GM04503 (cell line): ENCODE results near the gene PPP1R26.
A peak's percentile ranks its signal among the peaks of the same experiment; 100 is the strongest.

Experiments used
- DNase-seq: peaks from one replicate; pipeline ENCODE4 v3.0.0-alpha.2; 2012; ENCODE audit warnings: low read depth

Gene PPP1R26

DNA sequence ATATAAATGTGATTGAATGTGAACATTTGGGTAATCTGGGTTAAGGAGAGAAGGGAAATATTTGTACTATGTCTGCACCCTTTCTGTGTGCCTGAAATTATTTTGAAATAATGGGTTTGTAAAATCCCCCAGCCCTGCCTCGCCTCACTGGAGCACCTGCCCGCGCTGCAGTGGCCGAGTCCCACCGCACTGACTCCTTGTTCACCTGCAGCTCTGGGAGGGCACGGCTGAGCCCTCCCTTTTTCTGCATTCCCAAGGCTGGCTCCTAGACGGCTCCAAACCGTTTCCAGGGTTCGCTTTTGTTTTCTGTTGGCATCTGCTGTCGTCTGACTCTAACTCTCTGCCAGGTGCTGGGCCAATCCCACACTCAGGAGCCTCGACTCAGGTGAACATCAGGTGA lies 17.6 kb upstream of the PPP1R26 start:
- no peak for DNase-seq

DNA sequence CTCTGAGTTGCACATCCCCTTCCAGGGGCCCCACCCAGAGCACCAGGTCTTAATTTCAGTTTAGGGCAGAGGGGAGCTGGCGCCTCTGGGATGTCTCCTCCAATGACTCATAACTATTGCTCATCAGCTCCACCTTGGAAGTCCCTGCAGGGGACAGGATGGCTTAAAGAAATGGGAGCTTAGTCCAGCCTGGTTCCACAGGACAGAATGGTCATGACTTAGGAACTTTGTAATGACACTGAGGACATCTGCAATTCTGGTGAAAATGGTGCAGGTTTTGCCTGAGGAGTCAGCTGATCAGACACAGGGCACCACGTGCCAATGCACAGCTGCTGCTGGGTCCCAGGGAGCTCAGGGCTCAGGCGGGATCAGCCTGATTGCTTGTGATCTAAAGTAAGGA lies 16.4 kb upstream of the PPP1R26 start:
- no peak for DNase-seq

DNA sequence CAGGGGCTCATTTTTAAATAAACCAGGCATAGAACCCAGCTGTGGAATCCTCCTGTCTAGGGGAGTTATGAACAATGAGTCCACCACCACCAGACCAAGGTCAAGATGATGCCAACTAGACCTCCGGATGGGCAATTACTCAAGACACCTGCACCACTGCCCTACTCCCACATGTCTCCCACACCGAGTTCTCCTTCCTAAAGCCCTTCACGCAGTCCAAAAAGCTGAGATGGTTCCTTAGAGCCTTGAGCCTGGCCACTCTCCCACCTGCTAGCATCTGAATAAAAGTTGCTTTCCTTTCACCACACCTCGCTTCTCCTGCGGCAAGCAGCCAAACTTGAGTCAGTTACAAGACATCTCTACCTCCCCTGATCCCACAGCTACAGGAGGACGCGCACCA lies 15.4 kb upstream of the PPP1R26 start:
- no peak for DNase-seq

DNA sequence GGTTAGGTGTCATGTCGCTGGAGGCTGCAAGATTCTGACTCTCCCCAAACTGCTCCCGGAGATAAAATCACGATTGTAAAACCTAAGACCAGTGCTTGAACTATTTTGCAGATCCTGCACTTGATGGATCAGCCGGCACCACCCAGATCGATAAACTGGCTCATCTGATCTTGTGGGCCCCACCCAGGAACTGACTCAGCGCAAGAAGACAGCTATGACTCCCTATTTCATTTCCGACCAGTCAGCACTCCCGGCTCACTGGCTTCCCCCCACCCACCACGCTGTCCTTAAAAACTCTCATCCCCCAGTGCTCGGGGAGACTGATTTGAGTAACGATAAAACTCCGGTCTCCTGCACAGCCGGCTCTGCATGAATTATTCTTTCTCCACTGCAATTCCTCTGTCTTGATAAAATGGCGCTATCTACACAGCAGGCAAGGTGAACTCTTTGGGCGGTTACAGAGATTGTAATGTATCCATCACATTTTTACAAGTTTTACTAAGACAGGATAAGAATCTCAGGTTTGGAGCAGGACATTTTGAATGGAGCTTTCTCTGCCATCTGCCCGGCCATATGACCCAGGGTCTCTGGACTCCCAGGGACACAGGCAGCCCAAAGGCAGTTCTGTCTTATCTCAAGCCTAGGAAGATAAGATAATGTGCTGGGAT lies 10.6 kb upstream of the PPP1R26 start:
- no peak for DNase-seq

DNA sequence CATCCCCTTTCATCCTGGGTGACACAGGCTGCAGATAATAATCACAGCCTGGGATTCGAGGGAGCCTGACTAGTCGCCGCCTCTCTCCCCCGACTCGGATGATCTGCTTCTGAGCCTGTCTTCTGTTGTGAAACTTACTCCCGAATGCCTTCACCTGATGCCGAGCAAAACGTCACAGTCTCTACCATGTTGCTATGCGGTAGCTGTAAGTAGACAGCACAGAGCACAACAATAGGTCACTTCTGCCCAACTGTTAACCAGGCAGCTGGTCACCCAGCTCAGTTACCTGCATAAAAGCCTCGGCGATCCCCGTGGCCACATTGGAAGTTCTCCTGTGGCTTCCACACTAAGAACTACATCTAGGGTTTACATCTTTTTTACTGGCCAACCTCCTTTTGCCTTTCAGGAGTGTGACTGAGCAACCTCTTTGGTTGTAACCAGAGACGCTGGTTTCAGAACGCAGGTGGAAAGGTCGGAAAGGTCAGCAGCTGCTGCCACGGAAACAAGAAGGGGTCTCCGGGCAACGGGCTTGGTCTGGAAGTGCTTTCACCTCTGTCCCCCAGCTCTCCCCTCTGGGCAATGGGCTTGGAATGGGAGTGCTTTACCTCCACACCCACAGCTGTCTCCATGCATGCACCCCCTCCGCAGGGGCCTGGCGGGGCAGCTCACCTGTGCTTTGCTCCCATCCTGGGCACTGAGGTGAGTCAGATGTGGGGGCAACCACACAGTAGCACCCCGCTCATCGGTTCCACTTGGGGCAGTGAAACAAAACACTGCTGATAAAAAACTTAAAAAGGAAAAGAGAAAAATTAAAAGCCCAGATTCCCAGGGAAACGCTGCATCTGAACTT lies 7.6 kb upstream of the PPP1R26 start:
- no peak for DNase-seq

DNA sequence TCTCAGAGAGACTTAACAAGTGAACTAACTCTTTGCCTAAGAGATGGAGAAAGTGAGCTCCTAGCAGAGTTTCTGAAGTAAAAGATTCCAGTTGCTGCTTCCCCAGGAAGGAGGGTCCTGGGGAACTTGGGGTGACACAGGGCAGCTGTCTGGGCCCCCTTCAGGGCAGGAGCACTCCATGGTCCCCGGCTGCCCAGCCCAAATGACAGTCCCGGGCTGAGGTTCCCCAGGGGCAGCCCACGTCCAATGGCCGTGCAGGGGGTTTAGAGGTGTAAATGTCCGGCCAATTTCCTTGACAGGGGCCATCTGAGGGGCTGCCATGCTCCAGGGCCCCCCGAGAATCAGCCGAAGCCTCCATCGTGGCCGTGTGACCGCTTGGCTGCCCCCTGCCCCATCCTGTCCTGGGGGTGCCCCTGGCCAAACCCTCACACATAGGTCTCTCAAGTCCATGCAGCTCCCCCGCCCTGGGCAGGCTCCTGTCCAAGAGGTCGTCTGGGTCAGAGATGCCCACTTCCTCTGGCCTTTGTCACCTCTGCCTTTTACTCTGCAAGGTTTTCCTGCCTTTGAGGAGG lies 5.5 kb upstream of the PPP1R26 start:
- no peak for DNase-seq

DNA sequence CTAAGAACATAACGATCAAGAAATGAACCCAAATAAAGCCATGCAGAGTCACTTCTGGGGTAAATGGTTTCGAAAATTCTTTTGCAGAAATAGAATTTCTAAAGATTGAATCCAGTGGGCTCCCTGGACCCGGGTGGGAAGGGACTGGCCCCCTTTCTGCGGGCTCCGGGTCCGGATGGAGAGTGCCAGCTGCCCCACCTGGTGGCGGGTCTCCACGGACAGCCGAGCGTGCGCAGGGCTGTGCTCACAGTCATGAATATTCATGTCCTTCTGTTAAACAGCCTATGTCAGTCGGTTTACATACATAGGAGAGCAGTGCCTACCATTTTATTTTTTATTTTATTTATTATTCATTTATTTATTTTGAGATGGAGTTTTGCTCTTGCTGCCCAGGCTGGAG lies 4.7 kb upstream of the PPP1R26 start:
- DNase-seq = no peak

DNA sequence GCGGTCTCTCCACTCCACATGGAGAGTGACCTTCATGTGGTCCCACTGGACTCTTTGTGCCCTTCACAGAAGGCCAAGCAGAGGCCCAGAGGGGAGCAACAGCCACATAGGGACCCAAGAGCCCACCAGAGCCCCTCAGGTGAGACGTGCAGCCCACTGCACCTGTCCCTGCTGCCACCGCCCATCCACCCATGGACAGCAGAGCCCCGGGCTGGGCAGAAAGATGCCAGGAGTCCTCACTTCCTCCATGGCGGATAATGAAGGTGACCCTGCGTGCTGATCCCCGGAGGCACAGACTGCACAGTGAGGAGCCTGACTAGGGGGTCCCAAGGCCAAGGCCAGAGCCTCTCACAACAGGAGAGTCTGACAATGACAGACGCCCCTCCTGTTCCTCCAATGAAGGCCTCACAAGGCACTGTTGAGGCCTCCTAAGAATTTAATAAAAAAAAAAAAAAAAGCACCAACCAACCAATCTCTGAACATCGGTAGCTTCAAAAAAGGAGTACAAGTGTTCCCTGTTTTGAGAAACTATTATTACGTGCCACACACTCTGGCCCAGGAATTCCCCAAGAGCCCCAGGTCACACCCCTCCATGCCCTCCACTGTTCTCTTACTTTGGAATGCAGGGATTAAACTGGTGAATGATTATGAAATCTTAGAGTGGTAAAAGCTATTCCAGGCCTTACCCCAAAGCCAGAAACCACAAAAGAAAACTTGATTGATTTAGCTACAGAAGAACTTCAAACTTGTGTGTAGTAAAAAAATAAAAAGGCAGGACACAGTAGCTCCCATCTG lies 2.8 kb upstream of the PPP1R26 start:
- DNase-seq = peak; percentile 43

DNA sequence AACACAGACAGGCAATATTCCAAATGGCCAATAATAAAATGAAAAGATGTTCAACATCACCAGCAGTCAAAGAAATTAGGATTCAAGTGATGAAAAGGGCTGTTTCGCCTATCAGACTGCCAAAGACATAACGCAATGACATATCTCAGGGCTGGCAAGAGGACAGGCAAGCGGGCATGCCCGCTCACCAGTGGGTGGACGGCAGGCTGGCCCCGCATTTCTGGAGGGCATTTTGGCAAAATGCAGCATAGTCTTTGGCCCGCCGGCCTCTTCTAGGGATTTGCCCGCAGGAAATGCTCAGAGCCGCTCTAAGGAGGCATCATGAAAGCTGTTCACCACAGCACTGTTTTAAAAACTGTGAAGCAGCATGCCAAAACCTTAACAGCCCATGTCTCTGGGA lies 1.4 kb upstream of the PPP1R26 start:
- DNase-seq = no peak

DNA sequence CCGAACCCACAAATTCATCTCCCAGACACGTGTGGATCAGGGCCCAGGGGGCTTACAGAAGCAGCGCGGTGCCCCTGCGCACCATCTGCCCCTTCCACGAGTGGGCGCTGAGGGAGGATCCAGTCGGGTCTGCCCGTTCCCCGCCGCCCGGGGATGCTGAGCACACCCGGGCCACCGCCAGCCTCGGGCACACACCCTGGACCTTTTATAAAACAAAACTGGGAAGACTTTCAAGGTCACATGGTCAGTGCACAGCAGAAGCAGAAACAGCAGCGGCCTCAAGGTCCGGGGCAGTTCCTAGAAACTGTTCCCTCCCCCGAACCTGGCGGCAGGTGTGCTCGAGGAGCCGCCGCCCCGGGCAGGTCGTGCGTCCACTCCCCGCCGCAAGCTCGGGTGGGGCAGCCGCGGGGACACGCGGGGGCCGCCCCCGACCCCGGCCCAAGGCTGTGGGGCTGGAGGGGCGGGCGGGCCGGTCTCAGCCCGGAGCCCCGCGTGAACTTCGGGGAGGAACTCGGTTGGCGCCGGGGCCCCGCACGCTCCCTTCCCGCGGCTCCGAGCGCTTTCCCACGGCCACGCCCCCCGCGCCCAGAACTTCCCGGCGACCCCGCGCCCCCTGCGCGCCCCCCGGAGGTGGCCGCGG lies 633 bp upstream of the PPP1R26 start:
- DNase-seq = no peak

DNA sequence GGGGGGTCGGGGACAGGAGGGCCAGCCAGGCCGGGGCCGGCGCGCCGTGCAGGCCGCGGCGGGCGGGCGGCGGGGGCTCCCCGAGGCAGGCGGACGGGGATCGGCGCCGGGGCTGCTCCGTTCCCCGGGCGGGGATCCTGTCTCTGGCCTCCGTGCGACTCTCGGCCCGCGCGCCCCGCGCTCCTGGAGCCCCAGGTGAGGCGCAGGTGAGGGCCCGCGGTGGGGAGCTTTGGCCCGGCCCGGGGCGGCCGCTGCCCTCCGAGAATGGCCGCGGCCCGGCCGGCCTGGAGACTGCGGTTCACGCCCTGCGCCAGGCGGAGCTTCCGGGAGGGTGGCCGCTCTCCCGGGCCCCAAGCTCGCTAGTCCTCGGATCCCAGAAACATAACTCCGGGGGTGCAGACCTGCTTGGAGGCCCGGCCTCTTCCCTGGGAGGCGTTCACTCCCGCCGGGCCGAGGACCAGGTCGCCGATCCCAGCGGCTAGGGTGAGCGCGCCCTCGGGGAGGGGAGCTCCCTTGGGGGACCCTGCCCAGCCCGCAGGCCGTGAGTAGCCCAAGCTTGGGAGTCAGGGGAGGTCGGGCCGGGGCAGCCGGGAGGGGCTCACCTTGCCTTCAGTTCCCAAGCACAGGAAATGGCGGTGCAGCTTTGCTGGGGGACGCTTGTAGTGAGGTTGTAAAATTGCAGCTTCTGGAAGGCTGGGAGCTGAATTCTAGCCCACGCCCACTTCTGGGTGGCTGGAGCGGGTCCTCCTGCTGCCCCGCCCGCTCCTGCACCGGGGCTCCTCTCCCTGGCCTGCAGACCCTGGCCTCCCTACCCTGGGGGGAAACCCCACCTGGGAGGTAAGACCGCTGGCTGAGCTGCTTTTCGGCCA lies 723 bp downstream of the PPP1R26 start:
- no peak for DNase-seq

DNA sequence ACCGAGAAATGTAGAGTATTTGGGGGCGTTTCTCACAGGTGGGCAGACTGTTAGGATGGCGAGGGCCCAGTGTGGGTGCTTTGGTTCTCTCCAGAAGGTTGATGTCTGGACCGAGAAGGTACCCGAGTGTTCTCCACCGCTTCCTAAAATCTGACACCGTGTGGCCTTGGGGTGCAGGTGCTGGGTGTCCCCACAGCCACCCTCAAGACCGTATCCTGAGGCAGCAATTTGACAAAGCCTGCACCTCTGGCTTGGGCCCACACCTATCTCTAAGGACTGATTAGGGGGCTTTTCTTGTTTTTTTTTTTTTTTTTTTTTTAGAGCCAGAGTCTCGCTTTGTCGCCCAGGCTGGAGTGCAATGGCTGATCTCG lies 1.3 kb downstream of the PPP1R26 start:
- no peak for DNase-seq

DNA sequence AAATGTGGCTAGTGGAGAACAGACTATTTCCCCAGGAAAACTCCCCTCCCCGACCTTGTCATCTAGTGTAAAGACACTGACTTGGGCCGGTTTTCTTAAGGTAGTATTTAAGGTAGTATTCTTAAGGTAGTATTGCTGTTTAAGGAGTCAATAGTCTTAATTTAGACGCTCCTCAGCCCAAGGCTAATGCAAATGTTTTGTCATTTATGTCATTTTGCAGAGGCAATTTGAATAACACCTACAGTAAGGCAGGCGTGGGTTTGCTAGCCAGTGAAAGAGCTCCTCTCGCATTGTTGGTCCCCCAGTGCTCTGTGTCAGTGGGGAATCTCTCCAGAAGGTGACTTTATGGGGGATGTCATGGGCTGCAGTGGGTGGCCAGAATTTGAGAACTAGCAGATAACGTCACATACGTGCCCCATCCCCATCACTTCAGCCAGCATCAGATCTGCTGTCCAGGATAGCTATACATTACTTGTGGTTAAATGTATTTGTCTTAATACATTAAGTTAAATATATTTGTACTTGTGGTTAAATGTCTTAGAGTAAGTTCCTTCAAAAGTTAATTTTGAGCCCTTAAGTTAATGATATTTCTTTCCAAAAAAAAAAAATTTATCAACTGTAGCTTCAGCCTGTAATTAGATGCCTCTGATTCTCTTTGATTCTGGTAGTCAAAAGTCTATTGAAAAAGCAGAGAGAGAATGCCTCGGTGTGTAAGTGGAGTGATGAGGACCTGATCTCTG lies 2.6 kb downstream of the PPP1R26 start:
- no peak for DNase-seq

DNA sequence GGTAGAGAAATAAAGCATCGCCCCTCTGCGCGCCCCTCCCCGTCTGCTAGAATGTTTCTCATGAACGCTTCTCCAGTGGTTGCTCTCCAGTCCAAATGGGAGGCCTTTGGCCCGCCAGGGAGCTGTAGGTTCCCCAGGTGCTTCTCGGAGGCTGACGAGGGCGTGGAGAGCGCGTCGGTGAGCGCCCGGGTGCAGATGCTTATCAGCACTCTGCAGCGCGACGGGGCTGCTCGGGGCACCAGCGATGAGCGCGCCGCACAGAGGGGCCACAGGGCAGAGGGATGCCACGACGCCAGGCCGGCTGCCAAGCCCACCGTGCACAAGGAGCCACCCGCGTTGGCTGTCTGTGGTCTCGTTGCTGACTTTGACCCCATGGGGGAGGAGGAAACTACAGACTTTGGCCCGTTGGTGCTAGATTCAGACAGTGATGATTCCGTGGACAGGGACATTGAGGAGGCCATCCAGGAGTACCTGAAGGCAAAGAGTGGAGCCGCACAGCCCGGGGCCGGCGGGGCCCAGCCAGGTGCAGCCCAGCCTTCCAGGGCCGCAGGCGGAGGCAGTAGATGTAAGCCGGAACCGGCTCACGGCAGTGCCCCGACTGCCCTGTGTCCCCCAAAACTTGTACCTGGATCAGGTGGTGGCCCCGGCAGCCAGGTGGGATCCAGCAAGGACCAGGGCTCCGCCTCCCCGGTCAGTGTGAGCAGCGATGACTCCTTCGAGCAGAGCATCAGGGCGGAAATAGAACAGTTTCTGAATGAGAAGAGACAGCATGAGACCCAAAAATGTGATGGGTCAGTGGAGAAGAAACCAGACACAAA lies 5.1 kb downstream of the PPP1R26 start:
- DNase-seq = no peak

DNA sequence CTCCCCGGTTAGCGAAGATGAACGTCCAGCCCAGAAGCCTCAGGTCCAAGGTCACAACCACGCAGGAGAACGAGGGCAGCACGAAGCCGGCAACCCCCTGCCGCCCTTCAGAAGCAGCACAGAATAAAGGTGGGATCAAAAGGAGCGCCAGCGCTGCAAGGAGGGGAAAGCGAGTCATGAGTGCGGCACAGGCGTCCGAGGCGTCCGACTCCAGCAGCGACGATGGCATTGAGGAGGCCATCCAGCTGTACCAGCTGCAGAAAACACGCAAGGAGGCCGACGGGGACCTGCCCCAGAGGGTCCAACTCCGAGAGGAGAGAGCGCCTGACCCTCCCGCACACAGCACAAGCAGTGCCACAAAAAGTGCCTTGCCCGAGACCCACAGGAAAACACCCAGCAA lies 5.8 kb downstream of the PPP1R26 start:
- no peak for DNase-seq

DNA sequence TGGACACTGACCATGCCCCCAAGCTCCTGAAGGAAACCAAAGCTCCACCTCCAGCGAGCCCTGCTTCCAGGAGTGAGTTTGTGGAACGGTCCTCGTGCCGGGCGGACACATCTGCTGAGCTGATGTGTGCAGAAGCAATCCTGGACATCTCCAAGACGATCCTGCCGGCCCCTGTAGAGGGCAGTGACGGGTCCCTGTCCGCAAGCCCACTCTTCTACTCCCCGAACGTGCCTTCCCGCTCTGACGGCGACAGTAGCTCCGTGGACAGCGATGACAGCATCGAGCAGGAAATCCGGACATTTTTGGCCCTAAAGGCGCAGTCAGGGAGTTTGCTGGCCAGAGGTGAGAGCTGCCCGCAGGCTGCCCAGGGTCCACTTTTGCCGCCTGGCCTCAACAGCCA lies 6.2 kb downstream of the PPP1R26 start:
- DNase-seq = no peak

DNA sequence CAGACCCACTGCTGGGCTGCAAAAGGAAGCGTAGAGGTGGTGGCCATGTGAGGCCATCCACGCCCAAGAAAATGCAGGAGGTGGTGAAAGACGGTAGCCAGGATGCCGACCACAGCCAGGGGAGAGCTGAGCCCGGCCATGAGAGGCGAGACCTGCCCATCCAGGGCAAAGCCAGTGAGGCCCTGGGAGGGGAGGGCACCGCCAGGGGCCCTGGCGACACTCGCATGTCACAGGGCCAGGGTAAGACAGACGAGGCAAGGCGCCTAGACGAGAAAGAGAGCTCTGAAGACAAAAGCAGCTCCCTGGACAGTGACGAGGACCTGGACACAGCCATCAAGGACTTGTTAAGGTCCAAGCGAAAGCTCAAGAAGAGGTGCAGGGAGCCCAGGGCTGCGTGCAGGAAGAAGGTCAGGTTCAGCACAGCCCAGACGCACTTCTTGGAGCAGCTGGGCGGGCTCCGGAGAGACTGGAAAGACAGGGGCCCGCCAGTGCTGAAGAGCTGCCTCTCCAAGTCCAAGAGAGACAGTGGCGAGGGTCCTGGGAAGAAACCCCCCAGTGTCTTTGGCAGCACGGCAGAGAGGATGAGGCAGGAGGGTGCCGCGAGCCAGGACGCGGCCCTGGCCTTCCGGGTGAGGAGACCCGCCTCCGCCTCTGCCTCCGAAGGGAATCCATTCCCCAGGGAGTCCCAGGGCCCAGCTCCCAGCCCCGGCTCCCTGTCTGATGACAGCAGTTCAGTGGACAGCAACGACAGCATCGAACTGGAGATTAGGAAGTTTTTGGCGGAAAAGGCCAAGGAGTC lies 6.9 kb downstream of the PPP1R26 start:
- DNase-seq = no peak

DNA sequence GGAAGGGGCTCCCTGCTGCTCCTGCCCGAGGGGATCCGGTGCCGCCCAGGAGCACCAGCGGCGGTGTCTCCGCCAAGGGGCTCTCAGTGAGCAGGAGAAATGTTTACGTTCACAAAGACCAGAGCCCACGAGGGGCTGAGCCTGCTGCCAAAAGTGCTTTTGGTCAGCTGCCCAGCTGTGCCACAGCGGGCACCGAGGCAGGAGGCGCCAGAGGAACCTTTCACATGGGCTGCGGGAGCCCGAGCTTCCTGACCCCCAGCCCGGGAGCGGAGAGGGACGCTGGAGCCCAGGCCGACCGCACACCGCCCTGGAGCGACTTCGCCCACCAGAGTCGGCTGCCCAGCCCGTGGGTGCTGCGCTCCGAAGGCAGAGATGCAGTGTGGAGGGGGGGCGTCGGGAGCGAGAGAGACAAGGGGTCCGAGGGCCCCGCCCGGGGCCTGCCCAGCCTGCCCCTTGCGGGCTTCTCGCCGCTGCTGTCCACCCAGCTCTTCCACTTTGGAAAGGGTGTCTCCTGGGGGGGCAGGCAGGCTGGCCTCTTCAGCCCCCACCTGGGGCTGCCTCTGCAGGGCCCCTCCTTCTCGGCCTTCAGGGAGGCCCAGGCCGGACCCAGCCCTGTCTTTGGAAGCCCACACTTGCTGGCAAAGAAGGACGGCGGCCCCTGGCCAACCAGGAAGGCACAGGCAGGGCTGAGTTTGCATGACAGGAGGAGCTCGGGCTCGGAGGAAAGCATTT lies 7.9 kb downstream of the PPP1R26 start:
- no peak for DNase-seq
